ENCODE measurements around the gene MS4A4E.

The MS4A4E gene

DNA sequence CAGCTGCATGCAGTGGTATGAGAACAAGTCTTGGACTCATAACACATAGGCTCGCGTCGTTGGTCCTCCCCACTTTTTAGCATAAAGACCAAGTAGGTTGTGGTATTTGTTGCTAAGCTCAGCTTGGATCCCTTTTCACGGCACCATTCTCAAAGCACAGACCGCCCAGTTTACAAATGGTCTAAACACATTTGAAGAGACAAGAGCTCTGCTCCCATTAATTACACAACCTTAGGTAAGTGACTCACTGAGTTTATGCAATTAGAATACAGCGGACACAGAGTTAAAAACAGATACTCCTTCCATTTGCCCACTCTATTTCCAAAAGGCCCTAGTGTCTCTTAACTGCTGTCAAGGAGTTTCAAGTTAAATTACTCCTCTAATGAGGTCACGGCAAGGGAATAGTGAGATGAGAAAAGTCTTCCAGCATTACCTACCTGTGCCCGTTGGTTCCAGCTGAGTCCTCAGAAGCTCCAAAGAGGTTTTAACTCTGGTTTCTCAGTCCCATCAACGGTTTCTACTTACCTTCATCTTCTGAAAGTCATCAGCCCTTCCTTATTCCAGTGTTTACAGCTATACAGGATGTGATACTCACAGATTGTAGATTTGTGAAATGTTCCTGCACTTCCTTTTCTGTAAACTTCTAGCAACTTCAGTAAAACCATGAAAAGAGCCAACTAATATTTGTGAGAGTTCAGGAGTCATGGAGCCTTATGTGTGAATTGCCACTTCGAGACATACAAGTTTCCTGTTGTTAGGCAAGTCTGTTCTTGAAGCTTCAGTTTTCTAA is 60.2 kb downstream of the MS4A4E start, which contains the start of gene MS4A6A:
TSS of gene MS4A6A (minus strand) at position 543 of the 790 bp plus-strand sequence. CDS start 1,356 bp downstream, outside the sequence.
- Histone ChIP-seq H3K4me1 (no peaks in the 10 kb centered on the region), H3K27me3 (no peaks in the 10 kb centered on the region), H3K4me3 (peak within 1 kb of the TSS; percentile 15 to 31), H3K36me3 (no peaks in the 10 kb centered on the region), H3K9me3 (no peaks in the 10 kb centered on the region), H3K27ac (peak within 1 kb of the TSS in 1 of 2 donors; percentile 3)
- intact Hi-C loops (cut with DNase I; ENCODE audit: low total_unique reads) = no loop called here
- DNase-seq = no peak
- TF ChIP-seq, protein P1, sequence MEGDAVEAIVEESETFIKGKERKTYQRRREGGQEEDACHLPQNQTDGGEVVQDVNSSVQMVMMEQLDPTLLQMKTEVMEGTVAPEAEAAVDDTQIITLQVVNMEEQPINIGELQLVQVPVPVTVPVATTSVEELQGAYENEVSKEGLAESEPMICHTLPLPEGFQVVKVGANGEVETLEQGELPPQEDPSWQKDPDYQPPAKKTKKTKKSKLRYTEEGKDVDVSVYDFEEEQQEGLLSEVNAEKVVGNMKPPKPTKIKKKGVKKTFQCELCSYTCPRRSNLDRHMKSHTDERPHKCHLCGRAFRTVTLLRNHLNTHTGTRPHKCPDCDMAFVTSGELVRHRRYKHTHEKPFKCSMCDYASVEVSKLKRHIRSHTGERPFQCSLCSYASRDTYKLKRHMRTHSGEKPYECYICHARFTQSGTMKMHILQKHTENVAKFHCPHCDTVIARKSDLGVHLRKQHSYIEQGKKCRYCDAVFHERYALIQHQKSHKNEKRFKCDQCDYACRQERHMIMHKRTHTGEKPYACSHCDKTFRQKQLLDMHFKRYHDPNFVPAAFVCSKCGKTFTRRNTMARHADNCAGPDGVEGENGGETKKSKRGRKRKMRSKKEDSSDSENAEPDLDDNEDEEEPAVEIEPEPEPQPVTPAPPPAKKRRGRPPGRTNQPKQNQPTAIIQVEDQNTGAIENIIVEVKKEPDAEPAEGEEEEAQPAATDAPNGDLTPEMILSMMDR (IDR thresholded peaks at IDR 0.05) = no peak

DNA sequence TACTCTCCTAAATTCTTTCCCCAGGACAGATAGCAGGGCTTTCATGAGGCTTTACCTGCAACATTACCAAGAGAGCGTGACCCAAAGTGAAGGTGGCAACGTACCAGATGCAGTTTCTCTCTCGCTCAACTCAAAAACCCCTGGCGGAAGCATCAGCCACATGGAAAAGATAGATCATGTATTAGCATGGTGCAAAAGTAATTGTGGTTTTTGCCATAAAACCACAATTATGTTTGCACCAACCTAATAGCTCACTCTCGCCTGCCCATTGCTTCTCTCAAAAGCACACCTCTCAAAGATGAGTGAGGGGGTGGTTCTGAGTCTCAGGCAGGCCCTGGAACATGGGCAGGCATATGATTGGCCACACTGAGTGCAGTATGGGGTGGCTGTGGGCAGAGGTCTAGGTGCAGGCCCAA is 67.1 kb downstream of the MS4A4E start:
- no peaks in the 10 kb centered on the region for H3K36me3 ChIP-seq
- no peaks in the 10 kb centered on the region for H3K27me3 ChIP-seq
- H3K4me1 ChIP-seq = no peaks in the 10 kb centered on the region
- no peak for DNase-seq
- TF ChIP-seq, protein P1 (IDR thresholded peaks at IDR 0.05) = no peak
- no peak overlapping the region for H3K4me3 ChIP-seq
- H3K9me3 ChIP-seq = no peaks in the 10 kb centered on the region
- H3K27ac ChIP-seq = no peak overlapping the region
- intact Hi-C loops (cut with DNase I; ENCODE audit: low total_unique reads) = no loop called here

DNA sequence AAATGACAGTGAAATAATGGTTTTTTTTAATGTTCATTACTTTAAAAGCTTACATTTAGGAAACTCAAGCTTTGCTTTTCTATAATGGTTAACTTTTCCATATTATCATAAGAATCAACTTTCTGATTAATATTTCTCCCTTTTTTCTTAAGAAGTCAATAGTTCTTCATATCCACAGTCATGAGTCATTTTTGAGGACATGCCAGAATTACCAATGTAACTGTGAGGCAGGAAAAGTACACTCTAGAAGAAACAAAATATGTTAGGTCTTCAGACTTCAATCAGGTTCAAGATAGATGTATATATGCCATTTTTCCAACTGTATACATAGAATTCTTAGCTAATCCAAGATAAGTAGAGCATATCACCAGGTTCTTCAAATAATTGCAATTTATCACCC is 70.9 kb downstream of the MS4A4E start:
- Histone ChIP-seq H3K4me1 (no peaks in the 10 kb centered on the region), H3K27ac (no peak overlapping the region), H3K27me3 (no peaks in the 10 kb centered on the region), H3K36me3 (no peaks in the 10 kb centered on the region), H3K4me3 (no peak overlapping the region), H3K9me3 (peaks cover 0 to 5% (median 0%) of the 10 kb centered on the region in 3 donors)
- intact Hi-C loops (cut with DNase I; ENCODE audit: low total_unique reads) = no loop called here
- TF ChIP-seq, protein P1 (IDR thresholded peaks at IDR 0.05) = no peak
- DNase-seq = no peak

DNA sequence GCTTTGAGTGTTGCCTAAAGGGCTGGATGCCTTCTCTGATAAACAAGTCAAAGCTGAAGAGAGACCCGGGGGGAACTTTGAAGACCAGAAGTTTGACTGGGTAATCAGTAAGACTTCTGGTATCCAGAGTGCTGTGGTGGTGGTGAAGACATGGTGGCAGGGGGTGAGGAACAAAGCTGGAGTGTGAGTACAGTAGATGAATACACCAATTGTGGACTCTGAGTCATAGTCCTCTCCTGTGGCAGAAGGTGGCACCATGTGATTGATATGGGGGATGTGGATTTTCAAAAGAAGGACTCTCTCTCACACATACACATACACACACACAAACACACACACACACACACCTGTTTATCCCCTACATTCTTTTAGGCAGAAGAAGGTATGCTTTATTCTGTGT is 72.4 kb downstream of the MS4A4E start:
- Histone ChIP-seq H3K4me1 (no peaks in the 10 kb centered on the region), H3K9me3 (peaks cover 0 to 5% (median 0%) of the 10 kb centered on the region in 3 donors), H3K27ac (no peak overlapping the region), H3K27me3 (no peaks in the 10 kb centered on the region), H3K4me3 (no peak overlapping the region), H3K36me3 (no peaks in the 10 kb centered on the region)
- DNase-seq = no peak
- TF ChIP-seq, protein P1 (IDR thresholded peaks at IDR 0.05) = no peak
- intact Hi-C loops (cut with DNase I; ENCODE audit: low total_unique reads) = no loop called here

DNA sequence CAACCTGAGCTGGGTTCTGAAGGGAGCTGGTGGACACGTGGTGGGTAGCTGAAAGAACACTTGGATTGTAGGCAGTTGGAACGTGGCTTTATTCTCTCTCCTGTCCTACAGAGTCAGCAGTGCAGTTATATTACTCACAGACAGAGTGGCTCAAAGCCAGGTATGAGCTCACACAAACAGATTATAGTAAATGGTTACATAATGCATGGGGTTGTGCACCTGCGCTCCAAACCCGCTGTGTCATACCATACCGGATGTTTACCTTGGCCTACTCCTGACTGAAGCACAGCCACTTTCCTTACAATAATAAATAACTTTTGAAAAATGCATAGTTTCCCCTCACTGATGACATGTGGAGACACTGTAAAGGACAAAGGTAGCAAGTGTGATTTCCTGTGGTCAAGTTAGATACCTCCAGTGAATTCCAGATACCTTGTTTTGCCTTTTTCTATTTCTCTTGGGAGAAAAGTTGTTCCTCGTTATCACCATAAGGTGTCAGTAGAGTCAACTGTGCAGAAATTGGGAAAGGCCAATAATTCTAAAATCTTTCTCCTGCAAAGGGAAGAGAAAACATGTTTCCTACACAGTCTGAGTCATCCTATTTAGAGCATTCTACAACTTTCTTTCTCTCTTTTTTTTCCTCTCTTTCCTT is 73.5 kb downstream of the MS4A4E start:
- intact Hi-C loops (cut with DNase I; ENCODE audit: low total_unique reads) = no loop called here
- no peaks in the 10 kb centered on the region for H3K4me1 ChIP-seq
- no peaks in the 10 kb centered on the region for H3K36me3 ChIP-seq
- TF ChIP-seq, protein P1 (IDR thresholded peaks at IDR 0.05) = peak in 1 of 2 experiments; percentile 15
- H3K27ac ChIP-seq = no peak overlapping the region
- H3K27me3 ChIP-seq = no peaks in the 10 kb centered on the region
- peak in 1 of 2 donors; percentile 41 for DNase-seq
- H3K9me3 ChIP-seq = peaks cover 0 to 5% (median 0%) of the 10 kb centered on the region in 3 donors
- no peak overlapping the region for H3K4me3 ChIP-seq

Measured in tibial artery (tissue), 4 donors.